Measurements from ENCODE around the gene MT1X.

- TF ChIP-seq, protein P1, sequence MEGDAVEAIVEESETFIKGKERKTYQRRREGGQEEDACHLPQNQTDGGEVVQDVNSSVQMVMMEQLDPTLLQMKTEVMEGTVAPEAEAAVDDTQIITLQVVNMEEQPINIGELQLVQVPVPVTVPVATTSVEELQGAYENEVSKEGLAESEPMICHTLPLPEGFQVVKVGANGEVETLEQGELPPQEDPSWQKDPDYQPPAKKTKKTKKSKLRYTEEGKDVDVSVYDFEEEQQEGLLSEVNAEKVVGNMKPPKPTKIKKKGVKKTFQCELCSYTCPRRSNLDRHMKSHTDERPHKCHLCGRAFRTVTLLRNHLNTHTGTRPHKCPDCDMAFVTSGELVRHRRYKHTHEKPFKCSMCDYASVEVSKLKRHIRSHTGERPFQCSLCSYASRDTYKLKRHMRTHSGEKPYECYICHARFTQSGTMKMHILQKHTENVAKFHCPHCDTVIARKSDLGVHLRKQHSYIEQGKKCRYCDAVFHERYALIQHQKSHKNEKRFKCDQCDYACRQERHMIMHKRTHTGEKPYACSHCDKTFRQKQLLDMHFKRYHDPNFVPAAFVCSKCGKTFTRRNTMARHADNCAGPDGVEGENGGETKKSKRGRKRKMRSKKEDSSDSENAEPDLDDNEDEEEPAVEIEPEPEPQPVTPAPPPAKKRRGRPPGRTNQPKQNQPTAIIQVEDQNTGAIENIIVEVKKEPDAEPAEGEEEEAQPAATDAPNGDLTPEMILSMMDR (IDR thresholded peaks at IDR 0.05) = no peak
- peak in 1 of 2 donors; percentile 17 for TF ChIP-seq POLR2A (IDR thresholded peaks at IDR 0.05)
Measured at GRCh38 chr16:56683424-56684172, 1.3 kb downstream of the MT1X start.

Measured in thyroid gland (tissue), 4 donors.